Immature natural killer cell (primary cell): ENCODE measurements around the gene GLI1. TPM values are rescaled to one million over a fixed set of nuclear protein-coding genes. Genes with fewer than 3 reads are reported as not detected.
"Not testable (repeated sequence)": the region's sequence is repeated elsewhere in the genome, so short reads cannot be mapped to it uniquely, and the experiment has no call there.

ENCODE experiments used
- DNase-seq, 3 donors: peaks; one replicate each; pipeline ENCODE4 v3.0.0; 2022; ENCODE audit warnings: mixed read lengths in 1 of 3
- H3K27ac Mint-ChIP-seq, 6 donors: one replicate each; pipeline ENCODE4 v1.8.0; 2020; ENCODE audit warnings: mixed read lengths in 6 of 6, mild to moderate bottlenecking in 5 of 6, inconsistent platforms in 4 of 6, moderate library complexity in 3 of 6
- H3K27me3 Mint-ChIP-seq, 3 donors: one replicate each; pipeline ENCODE4 v1.8.0; 2020 to 2021; ENCODE audit warnings: low read depth in 3 of 3, mild to moderate bottlenecking in 3 of 3, mixed read lengths in 3 of 3, moderate library complexity in 3 of 3, inconsistent platforms in 1 of 3
- H3K36me3 Mint-ChIP-seq, 3 donors: one replicate each; pipeline ENCODE4 v1.8.0; 2020; ENCODE audit warnings: mixed read lengths in 3 of 3, inconsistent platforms in 2 of 3, mild to moderate bottlenecking in 2 of 3
- H3K4me1 Mint-ChIP-seq, 2 donors: one replicate each; pipeline ENCODE4 v1.8.0; 2020; ENCODE audit warnings: inconsistent platforms in 2 of 2, mild to moderate bottlenecking in 2 of 2, mixed read lengths in 2 of 2, moderate library complexity in 1 of 2
- H3K4me3 Mint-ChIP-seq, 5 donors: one replicate each; pipeline ENCODE4 v1.8.0; 2020; ENCODE audit warnings: mild to moderate bottlenecking in 5 of 5, mixed read lengths in 5 of 5, inconsistent platforms in 3 of 5, moderate library complexity in 3 of 5
- H3K9me3 Mint-ChIP-seq, 6 donors: one replicate each; pipeline ENCODE4 v1.8.0; 2020; ENCODE audit warnings: mild to moderate bottlenecking in 6 of 6, mixed read lengths in 6 of 6, inconsistent platforms in 4 of 6, moderate library complexity in 3 of 6
- polyA plus RNA-seq, 3 donors: library from polyadenylated mRNA; unstranded; fragments of 300-500 nt; fragmentation: Illumina TruSeq; gene quantifications; one replicate each; pipeline ENCODE4 v1.2.3, GENCODE V29; 2021

GLI1 gene
- polyA plus RNA-seq, 3 donors from 2014 or later: 0.33 to 0.40 TPM; not detected in 1

DNA sequence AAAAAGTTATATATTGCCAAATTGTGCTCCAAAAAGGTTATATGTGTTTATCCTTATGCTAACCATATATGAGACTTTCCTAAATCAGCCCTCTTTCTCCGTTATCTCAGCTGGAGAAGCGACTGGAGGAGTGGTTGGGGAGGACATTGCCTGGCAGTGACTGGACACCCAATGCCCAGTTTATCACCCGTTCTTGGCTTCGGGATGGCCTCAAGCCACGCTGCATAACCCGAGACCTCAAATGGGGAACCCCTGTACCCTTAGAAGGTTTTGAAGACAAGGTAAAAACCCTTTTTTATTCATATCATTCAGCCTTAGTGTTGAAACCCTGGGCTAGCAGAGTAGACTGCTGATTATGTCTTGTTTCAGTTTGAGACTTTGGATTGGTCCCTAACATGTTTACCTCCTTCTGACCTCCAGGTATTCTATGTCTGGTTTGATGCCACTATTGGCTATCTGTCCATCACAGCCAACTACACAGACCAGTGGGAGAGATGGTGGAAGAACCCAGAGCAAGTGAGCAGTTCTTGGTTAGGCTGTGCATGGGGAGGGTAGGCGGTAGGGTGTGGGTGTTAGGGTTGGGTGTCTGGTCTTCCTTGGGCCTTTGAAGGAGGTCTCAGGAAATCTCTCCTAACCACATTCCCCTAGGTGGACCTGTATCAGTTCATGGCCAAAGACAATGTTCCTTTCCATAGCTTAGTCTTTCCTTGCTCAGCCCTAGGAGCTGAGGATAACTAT is 52.2 kb downstream of the GLI1 start:
- no peak for DNase-seq
- no peaks in the 10 kb centered on the region for H3K9me3 Mint-ChIP-seq

DNA sequence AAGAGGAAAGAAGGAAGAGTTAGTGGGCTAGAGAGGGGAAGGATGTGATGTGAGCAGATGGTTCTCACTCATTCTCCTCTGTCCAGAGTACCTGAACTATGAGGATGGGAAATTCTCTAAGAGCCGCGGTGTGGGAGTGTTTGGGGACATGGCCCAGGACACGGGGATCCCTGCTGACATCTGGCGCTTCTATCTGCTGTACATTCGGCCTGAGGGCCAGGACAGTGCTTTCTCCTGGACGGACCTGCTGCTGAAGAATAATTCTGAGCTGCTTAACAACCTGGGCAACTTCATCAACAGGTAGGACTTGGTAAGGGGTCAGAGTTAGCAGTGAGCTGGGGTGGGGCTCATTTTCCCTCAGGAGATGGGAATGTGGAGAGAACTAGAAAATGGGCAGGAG is 53.1 kb downstream of the GLI1 start:
- H3K27ac Mint-ChIP-seq: peak overlapping the region in 4 of 6 donors; percentile 6 to 83 (median 29)
- peaks cover 16 to 64% (median 30%) of the 10 kb centered on the region in 3 donors for H3K36me3 Mint-ChIP-seq
- H3K27me3 Mint-ChIP-seq: peaks cover 0 to 5% (median 2%) of the 10 kb centered on the region in 3 donors

More for the DNA sequence above, 52.2 kb downstream of the GLI1 start:
- Mint-ChIP-seq H3K27me3 (peaks cover 0 to under 1% (median 0%) of the 10 kb centered on the region in 3 donors), H3K4me1 (peaks cover 0 to 17% of the 10 kb centered on the region in 2 donors), H3K36me3 (peaks cover 16 to 55% (median 23%) of the 10 kb centered on the region in 3 donors), H3K4me3 (no peak overlapping the region), H3K27ac (peak overlapping the region; percentile 6 to 75 (median 54))

DNA sequence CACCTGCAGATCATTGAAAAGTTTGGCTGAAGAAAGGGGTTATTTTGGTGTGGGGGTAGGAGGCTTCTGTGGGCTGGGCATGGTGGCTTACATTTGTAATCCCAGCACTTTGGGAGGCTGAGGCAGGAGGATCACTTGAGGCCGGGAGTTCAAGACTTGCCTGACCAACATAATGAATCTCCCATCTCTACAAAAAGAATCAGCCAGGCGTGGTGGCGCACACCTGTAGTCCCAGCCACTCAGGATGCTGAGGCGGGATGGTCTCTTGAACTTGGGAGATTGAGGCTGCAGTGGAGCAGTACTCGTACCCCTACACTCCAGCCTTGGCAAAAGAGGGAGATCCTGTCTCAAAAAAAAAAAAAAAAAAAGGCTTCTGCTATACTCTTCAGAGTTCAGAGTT is 53.7 kb downstream of the GLI1 start:
- Mint-ChIP-seq H3K9me3 (no peaks in the 10 kb centered on the region), H3K27me3 (peaks cover 0 to 6% (median 2%) of the 10 kb centered on the region in 3 donors), H3K4me1 (peaks cover 7 to 27% of the 10 kb centered on the region in 2 donors), H3K36me3 (peaks cover 16 to 67% (median 30%) of the 10 kb centered on the region in 3 donors), H3K27ac (peak overlapping the region in 4 of 6 donors; percentile 18 to 83 (median 57)), H3K4me3 (no peak overlapping the region)
- no peak for DNase-seq

More for the DNA sequence above, 53.1 kb downstream of the GLI1 start:
- Mint-ChIP-seq H3K4me3 (no peak overlapping the region), H3K4me1 (peaks cover 4 to 21% of the 10 kb centered on the region in 2 donors), H3K9me3 (no peaks in the 10 kb centered on the region)
- DNase-seq: no peak

DNA sequence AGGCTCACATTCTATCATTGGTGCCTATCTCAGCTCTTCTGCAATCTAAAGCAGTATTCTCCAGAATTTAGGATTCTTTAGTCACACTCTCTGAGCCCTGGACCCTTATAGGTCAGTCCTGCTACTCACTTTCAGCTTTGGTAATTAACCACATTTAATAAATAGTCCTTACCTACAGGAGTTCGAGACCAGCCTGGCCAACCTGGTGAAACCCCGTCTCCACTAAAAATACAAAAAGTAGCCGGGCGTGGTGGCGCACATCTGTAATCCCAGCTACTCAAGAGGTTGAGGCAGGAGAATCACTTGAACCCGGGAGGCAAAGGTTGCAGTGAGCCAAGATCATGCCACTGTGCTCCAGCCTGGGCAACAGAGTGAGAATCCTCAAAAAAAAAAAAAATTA is 54.1 kb downstream of the GLI1 start:
- H3K36me3 Mint-ChIP-seq: peaks cover 16 to 70% (median 30%) of the 10 kb centered on the region in 3 donors
- H3K27me3 Mint-ChIP-seq, H3K9me3 Mint-ChIP-seq, H3K27ac Mint-ChIP-seq, DNase-seq, H3K4me3 Mint-ChIP-seq: not testable (repeated sequence)
- peaks cover 11 to 31% of the 10 kb centered on the region in 2 donors for H3K4me1 Mint-ChIP-seq

DNA sequence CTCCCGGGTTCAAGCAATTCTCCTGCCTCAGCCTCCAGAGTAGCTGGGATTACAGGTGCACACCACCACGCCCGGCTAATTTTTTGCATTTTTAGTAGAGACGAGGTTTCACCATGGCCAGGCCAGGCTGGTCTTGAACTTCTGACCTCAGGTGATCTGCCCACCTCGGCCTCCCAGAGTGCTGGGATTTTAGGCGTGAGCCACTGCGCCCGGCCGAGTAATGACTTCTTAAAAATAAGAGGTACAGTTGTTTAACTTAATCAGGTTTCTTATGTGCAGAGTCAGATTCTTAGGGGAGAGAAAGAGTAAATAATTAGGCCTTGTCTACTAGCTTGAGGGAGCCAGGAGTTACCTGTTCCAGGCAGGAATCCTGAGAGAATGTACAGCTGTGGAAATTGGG is 54.7 kb downstream of the GLI1 start:
- H3K36me3 Mint-ChIP-seq: peaks cover 16 to 66% (median 30%) of the 10 kb centered on the region in 3 donors
- not testable (repeated sequence) for H3K4me3 Mint-ChIP-seq, DNase-seq, H3K27me3 Mint-ChIP-seq, H3K9me3 Mint-ChIP-seq
- H3K27ac Mint-ChIP-seq: peak overlapping the region in 4 of 6 donors; percentile 10 to 62 (median 40)
- H3K4me1 Mint-ChIP-seq: peaks cover 17 to 37% of the 10 kb centered on the region in 2 donors

DNA sequence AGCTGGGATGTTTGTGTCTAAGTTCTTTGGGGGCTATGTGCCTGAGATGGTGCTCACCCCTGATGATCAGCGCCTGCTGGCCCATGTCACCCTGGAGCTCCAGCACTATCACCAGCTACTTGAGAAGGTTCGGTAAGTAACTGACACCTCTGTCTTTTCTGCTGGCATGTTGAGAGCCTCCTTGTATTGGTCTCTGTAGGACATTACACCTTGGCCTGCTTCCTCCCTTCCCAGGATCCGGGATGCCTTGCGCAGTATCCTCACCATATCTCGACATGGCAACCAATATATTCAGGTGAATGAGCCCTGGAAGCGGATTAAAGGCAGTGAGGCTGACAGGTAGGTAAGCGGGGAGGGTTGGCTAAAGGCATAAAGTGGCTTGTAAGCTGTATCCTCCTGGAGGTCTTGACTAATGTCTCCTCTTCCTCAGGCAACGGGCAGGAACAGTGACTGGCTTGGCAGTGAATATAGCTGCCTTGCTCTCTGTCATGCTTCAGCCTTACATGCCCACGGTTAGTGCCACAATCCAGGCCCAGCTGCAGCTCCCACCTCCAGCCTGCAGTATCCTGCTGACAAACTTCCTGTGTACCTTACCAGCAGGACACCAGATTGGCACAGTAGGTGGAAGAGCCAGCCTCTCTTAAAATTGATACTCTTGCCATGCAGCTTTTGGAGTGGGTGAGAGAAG is 55.3 kb downstream of the GLI1 start:
- H3K36me3 Mint-ChIP-seq: peaks cover 12 to 63% (median 30%) of the 10 kb centered on the region in 3 donors
- H3K9me3 Mint-ChIP-seq: no peaks in the 10 kb centered on the region
- peaks cover 22 to 36% of the 10 kb centered on the region in 2 donors for H3K4me1 Mint-ChIP-seq
- no peak for DNase-seq
- peak overlapping the region in 3 of 6 donors; percentile 34 to 68 (median 57) for H3K27ac Mint-ChIP-seq
- H3K27me3 Mint-ChIP-seq: peaks cover 4 to 11% (median 8%) of the 10 kb centered on the region in 3 donors
- H3K4me3 Mint-ChIP-seq: no peak overlapping the region

DNA sequence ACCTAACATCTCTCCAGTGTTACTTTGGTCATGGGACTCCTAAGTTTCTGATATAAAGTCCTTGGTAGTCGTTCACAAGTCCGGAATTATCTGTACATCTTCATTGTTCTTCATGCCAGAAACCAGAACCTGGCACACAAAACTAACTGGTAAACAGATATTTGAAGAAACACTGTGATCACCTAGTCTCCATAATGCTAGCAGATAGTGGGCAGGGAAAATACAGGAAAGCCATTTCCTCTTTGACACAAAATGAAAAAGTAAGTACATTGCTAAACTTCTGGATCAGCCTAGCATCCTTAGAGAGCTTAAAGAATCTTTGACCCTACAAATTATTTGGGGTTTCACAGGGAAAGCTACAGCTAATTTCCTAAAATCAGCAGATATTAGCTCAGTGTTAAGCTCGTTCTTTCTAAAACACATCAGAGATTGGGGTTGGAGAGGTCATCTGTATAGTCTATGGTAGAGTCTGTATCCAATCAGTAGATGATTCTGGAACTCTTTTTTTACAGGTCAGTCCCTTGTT is 55.9 kb downstream of the GLI1 start:
- Mint-ChIP-seq H3K9me3 (no peaks in the 10 kb centered on the region), H3K36me3 (peaks cover 12 to 63% (median 30%) of the 10 kb centered on the region in 3 donors), H3K4me3 (no peak overlapping the region), H3K27ac (peak overlapping the region in 3 of 6 donors; percentile 34 to 68 (median 57)), H3K27me3 (peaks cover 9 to 17% (median 15%) of the 10 kb centered on the region in 3 donors), H3K4me1 (peaks cover 27 to 36% of the 10 kb centered on the region in 2 donors)
- DNase-seq: no peak

DNA sequence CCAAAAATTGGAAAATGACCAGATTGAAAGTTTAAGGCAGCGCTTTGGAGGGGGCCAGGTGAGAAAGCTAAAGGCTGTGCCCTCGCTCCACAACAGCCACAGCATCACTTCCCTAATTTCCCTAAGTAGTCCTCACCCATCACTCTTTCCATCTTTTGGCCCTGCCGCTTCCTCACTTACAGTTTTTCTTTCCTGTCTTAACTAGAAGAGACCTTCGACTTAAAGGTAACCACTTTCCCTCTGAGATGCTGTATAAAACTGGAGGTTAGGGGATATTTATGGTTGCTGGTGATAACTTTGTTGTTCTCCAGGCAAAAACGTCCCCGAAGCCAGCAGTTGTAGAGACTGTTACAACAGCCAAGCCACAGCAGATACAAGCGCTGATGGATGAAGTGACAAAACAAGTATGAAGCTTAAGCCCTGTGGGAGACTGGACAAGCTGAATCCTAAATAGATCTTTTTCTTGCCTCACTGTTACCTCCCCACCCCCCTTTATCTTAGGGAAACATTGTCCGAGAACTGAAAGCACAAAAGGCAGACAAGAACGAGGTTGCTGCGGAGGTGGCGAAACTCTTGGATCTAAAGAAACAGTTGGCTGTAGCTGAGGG is 56.5 kb downstream of the GLI1 start:
- Mint-ChIP-seq H3K27me3 (peaks cover 15 to 23% (median 20%) of the 10 kb centered on the region in 3 donors), H3K36me3 (peaks cover 12 to 63% (median 30%) of the 10 kb centered on the region in 3 donors), H3K4me3 (no peak overlapping the region), H3K9me3 (no peaks in the 10 kb centered on the region), H3K4me1 (peaks cover 30 to 38% of the 10 kb centered on the region in 2 donors), H3K27ac (peak overlapping the region; percentile 1 to 99 (median 62))
- DNase-seq: no peak

DNA sequence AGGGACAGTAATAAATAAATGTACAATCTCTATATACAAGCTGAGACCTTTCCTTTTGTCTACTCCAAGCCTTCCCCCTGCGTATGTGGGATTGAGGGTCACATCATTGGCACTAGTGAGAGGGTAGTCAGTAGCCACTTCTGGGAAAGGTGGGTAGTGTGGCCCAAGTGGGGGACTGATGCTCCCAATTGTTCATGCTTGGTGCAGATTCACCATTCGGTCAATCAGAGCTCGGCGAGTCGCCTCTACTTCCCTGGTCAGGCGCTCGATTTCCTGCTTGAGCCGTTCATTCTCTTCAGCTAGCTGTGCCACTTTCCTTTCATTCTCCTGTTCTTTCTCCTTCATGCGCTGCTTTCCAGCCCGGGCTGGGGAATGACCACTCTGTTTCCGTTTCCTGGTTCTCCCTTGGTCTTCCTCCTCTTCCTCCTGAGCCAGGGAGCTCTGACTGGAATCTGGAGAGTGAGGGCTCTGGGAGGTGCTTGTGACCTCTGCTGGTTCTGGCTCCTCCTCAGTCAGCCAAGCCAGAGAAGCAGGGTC is 57.1 kb downstream of the GLI1 start:
- H3K36me3 Mint-ChIP-seq: peaks cover 12 to 61% (median 29%) of the 10 kb centered on the region in 3 donors
- H3K27ac Mint-ChIP-seq: peak overlapping the region in 5 of 6 donors; percentile 8 to 99 (median 70)
- no peaks in the 10 kb centered on the region for H3K9me3 Mint-ChIP-seq
- DNase-seq: no peak
- H3K27me3 Mint-ChIP-seq: peaks cover 19 to 27% (median 27%) of the 10 kb centered on the region in 3 donors
- no peak overlapping the region for H3K4me3 Mint-ChIP-seq
- peaks cover 36 to 43% of the 10 kb centered on the region in 2 donors for H3K4me1 Mint-ChIP-seq

DNA sequence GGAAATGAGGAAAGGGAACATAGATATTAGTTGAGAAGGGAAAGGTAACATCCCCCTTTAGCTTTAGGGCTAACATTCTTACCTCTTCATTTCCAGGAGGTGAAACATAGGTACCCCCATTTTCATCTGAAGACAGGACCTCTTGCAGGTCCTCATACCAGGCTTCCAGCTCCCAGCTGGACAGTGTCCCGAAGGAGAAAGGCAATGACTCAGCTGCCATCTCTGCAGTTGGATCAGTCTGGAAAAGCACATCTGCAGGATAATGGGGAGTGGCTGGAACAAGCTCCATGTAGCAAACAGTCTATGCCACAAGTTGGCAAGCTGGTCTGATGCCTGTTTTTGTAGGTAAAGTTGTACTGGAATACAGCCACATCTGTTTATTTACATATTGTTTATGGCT is 57.6 kb downstream of the GLI1 start:
- Mint-ChIP-seq H3K4me3 (peak overlapping the region in 1 of 5 donors; percentile 33), H3K36me3 (peaks cover 11 to 55% (median 24%) of the 10 kb centered on the region in 3 donors), H3K9me3 (no peaks in the 10 kb centered on the region), H3K4me1 (peaks cover 41 to 43% of the 10 kb centered on the region in 2 donors), H3K27me3 (peaks cover 24 to 32% (median 32%) of the 10 kb centered on the region in 3 donors), H3K27ac (peak overlapping the region in 5 of 6 donors; percentile 53 to 99 (median 72))
- DNase-seq: no peak

DNA sequence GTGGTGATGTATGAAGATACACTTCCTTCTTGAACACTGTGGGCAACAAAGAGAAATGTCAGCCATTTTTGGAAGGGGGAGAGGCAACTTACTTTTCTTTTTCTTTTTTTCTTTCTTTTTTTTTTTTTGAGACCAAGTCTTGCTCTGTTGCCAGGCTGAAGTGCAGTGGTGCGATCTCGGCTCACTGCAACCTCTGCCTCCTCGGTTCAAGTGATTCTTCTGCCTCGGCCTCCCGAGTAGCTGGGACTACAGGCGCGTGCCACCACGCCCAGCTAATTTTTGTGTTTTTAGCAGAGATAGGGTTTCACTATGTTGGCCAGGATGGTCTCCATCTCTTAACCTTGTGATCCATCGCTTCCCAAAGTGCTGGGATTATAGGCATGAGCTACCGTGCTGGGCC is 58.1 kb downstream of the GLI1 start:
- H3K36me3 Mint-ChIP-seq: peaks cover 8 to 50% (median 19%) of the 10 kb centered on the region in 3 donors
- peaks cover 27 to 35% (median 35%) of the 10 kb centered on the region in 3 donors for H3K27me3 Mint-ChIP-seq
- peak overlapping the region; percentile 39 to 99 (median 86) for H3K27ac Mint-ChIP-seq
- H3K4me1 Mint-ChIP-seq: peaks cover 40 to 43% of the 10 kb centered on the region in 2 donors
- peak overlapping the region in 2 of 5 donors; percentile 33 to 38 for H3K4me3 Mint-ChIP-seq
- H3K9me3 Mint-ChIP-seq, DNase-seq: not testable (repeated sequence)

DNA sequence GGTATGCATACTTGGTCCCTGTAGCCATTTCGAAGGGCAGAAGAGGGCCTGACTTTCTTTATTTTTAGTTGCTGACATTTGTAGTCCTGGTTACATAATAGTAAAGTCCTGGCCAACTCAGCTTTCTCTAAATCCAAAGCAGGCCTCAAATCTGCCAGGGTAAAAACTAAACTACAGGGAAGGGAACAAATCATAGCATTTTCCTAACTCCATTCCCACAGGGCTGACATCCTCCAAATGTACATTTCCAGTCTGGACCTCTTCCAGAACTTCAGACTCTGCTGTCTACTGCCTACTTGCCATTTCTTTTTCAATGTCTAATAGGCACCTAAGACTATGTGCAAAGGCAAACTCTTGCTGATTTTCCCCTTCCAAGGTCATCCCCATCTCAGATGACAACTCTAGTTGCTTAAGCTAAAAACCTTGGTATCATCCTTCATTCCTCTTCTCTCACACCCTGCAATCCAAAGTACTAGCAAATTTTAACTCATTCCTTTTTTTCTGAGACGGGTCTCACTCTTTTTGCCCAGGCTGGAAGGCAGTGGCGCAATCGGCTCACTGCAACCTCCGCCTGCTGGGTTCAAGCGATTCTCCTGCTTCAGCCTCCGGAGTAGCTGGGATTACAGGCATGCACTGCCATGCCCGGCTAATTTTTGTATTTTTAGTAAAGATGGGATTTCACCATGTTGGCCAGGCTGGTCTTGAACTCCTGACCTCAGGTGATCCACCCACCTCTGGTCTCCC is 58.8 kb downstream of the GLI1 start:
- Mint-ChIP-seq H3K36me3 (peaks cover 8 to 44% (median 13%) of the 10 kb centered on the region in 3 donors), H3K4me1 (peaks cover 45 to 46% of the 10 kb centered on the region in 2 donors)
- DNase-seq: no peak

More for the DNA sequence above, 58.8 kb downstream of the GLI1 start:
- H3K27ac Mint-ChIP-seq: peak overlapping the region; percentile 99 to 100 (median 100)
- H3K9me3 Mint-ChIP-seq: no peaks in the 10 kb centered on the region
- peaks cover 30 to 39% (median 38%) of the 10 kb centered on the region in 3 donors for H3K27me3 Mint-ChIP-seq
- H3K4me3 Mint-ChIP-seq: peak overlapping the region; percentile 56 to 99 (median 98)
